ENCODE results near the gene GNPTG.

GNPTG gene

GRCh38 chr16:1309888-1310831, 41.6 kb upstream of the GNPTG start:
- DNase-seq (ENCODE audit: low read depth), result peak; percentile 48
- no peak for TF ChIP-seq CTCF (IDR thresholded peaks at IDR 0.05; ENCODE audit: low read length, missing control alignments)
- peak overlapping the region; percentile 85 for H3K4me3 ChIP-seq (replicated peaks; ENCODE audit: low read depth, low read length)

DNA sequence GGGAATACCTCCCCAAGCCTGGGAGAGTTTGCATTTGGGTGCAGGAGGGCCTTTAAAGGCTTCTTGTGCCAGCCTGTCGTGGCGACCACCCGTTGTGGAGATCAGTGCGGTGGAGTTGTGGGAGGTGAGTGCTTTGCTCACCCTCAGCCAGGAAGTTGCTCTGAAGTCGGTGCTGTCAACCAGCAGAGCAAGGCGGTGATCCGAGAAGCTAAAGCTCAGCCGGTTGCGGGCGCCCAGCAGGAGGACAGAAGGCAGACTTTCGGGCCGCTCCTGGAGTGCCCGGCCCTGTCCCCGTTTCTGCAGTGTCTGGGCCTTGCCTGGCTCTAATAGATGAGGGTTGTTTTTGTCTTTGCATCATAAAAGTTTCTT, 40.9 kb upstream of the GNPTG start:
- no peak for TF ChIP-seq CTCF (IDR thresholded peaks at IDR 0.05; ENCODE audit: low read length, missing control alignments)
- DNase-seq (ENCODE audit: low read depth), result no peak

GRCh38 chr16:1311212-1311737, 40.5 kb upstream of the GNPTG start:
- TF ChIP-seq CTCF (IDR thresholded peaks at IDR 0.05; ENCODE audit: low read length, missing control alignments), result no peak
- DNase-seq (ENCODE audit: low read depth), result no peak
- peak overlapping the region; percentile 85 for H3K4me3 ChIP-seq (replicated peaks; ENCODE audit: low read depth, low read length)

More for the DNA sequence above, 40.9 kb upstream of the GNPTG start:
- H3K4me3 ChIP-seq (replicated peaks; ENCODE audit: low read depth, low read length), result peak overlapping the region; percentile 85

DNA sequence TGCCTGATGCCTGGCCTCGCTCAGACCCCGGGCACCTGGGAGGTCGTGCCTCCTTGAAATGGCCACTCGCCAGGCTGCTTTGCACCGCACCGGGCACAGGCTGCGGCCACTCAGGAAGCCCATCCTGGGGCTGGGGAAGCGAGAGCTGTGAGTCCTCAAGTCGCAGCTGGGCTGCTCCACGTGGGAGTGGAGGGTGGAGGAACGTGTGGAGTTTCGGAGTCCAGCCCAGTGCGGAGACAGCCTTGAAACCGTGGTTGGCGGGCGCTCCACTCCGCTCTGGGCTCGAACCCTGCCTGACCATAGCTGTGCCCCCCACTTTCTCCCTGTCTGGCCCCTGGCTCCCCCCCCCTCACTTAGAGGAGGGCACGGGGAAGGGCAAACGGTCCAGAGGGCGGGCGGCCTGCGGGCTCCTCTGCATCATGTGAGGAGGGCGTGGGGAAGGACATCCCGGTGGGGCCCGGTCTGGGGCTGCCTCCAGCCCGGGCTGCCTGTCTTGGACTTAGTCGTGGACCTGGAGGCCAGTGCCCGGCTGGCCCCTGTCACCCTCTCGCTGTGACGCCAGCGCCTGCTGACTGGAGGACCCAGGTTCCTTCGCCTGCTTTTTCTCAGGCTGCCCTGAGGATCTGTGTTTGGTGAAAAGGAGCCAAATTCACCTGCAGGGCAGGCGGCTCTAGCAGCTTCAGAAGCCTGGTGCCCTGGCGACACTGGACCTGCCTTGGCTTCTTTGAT, 39.8 kb upstream of the GNPTG start:
- DNase-seq (ENCODE audit: low read depth), result peak; percentile 35
- peak overlapping the region; percentile 85 for H3K4me3 ChIP-seq (replicated peaks; ENCODE audit: low read depth, low read length)
- TF ChIP-seq CTCF (IDR thresholded peaks at IDR 0.05; ENCODE audit: low read length, missing control alignments), result no peak

GRCh38 chr16:1312467-1312816, 39.3 kb upstream of the GNPTG start:
- TF ChIP-seq CTCF (IDR thresholded peaks at IDR 0.05; ENCODE audit: low read length, missing control alignments), result no peak
- no peak for DNase-seq (ENCODE audit: low read depth)
- H3K4me3 ChIP-seq (replicated peaks; ENCODE audit: low read depth, low read length), result no peak overlapping the region

GRCh38 chr16:1312903-1313302, 38.8 kb upstream of the GNPTG start:
- no peak for TF ChIP-seq CTCF (IDR thresholded peaks at IDR 0.05; ENCODE audit: low read length, missing control alignments)
- no peak for DNase-seq (ENCODE audit: low read depth)
- no peak overlapping the region for H3K4me3 ChIP-seq (replicated peaks; ENCODE audit: low read depth, low read length)

Data from fibroblast of pulmonary artery (primary cell).